H9 (cell line): Measurements from ENCODE around the gene HCRTR2. TPM values are rescaled to one million over a fixed set of nuclear protein-coding genes. Genes with fewer than 3 reads are reported as not detected.

Experiments used
- DNase-seq: peaks from one replicate; pipeline ENCODE4 v3.0.0-alpha.2; 2017
- H2AFZ ChIP-seq: one replicate; pipeline ENCODE4 v1.6.1; 2013; ENCODE audit warnings: mild to moderate bottlenecking, low read length, control low read depth, moderate library complexity
- H2AK5ac ChIP-seq: 2 replicates; pipeline ENCODE4 v1.6.1; 2013; ENCODE audit warnings: low read length, control low read depth, mixed read lengths; ENCODE audit not compliant: insufficient read length
- H2BK120ac ChIP-seq: one replicate; pipeline ENCODE4 v1.6.1; 2013; ENCODE audit warnings: low read depth, mild to moderate bottlenecking, low read length, control low read depth, inconsistent platforms; ENCODE audit not compliant: poor library complexity, severe bottlenecking
- H2BK12ac ChIP-seq: 2 replicates; pipeline ENCODE4 v1.6.1; 2013; ENCODE audit warnings: low read length, control low read depth, mixed read lengths, low read depth; ENCODE audit not compliant: insufficient read length
- H2BK15ac ChIP-seq: 2 replicates; pipeline ENCODE4 v1.6.1; 2013; ENCODE audit warnings: low read depth, low read length, control low read depth
- H2BK20ac ChIP-seq: one replicate; pipeline ENCODE4 v1.6.1; 2013; ENCODE audit warnings: low read depth, mild to moderate bottlenecking, low read length, control low read depth, inconsistent platforms; ENCODE audit not compliant: poor library complexity, severe bottlenecking
- H2BK5ac ChIP-seq: 2 replicates; pipeline ENCODE4 v1.6.1; 2013; ENCODE audit warnings: low read length, control low read depth, mixed read lengths; ENCODE audit not compliant: insufficient read length
- H3K14ac ChIP-seq: 2 replicates; pipeline ENCODE4 v1.6.1; 2013; ENCODE audit warnings: low read length, control low read depth; ENCODE audit not compliant: insufficient read depth
- H3K18ac ChIP-seq: 2 replicates; pipeline ENCODE4 v1.6.1; 2013; ENCODE audit warnings: low read depth, mild to moderate bottlenecking, mixed read lengths, low read length, control low read depth; ENCODE audit not compliant: insufficient read length
- H3K23ac ChIP-seq: 2 replicates; pipeline ENCODE4 v1.6.1; 2013; ENCODE audit warnings: low read length, control low read depth, mixed read lengths, low read depth; ENCODE audit not compliant: insufficient read length
- H3K23me2 ChIP-seq: 2 replicates; pipeline ENCODE4 v1.6.1; 2013; ENCODE audit warnings: low read depth, mild to moderate bottlenecking, mixed read lengths, low read length, control low read depth; ENCODE audit not compliant: insufficient read length, poor library complexity, severe bottlenecking
- H3K27ac ChIP-seq: 2 replicates; pipeline ENCODE4 v1.5.1; 2013; ENCODE audit warnings: low read length, control low read depth, mixed read lengths, low read depth; ENCODE audit not compliant: insufficient read length
- H3K27me3 ChIP-seq: 2 replicates; pipeline ENCODE4 v1.6.1; 2013; ENCODE audit warnings: low read length, control low read depth, inconsistent platforms; ENCODE audit not compliant: insufficient read depth
- H3K4ac ChIP-seq: 2 replicates; pipeline ENCODE4 v1.6.1; 2013; ENCODE audit warnings: low read depth, mild to moderate bottlenecking, control low read depth, inconsistent platforms, low read length, moderate library complexity
- H3K4me1 ChIP-seq: 2 replicates; pipeline ENCODE4 v1.6.1; 2013; ENCODE audit warnings: low read length, control low read depth, inconsistent platforms; ENCODE audit not compliant: insufficient read depth
- H3K4me2 ChIP-seq: 2 replicates; pipeline ENCODE4 v1.6.1; 2013; ENCODE audit warnings: low read length, control low read depth, mixed read lengths; ENCODE audit not compliant: insufficient read length, insufficient read depth
- H3K56ac ChIP-seq: 2 replicates; pipeline ENCODE4 v1.6.1; 2013; ENCODE audit warnings: low read depth, mild to moderate bottlenecking, mixed read lengths, low read length, control low read depth; ENCODE audit not compliant: insufficient read length
- H3K79me1 ChIP-seq: 2 replicates; pipeline ENCODE4 v1.6.1; 2013; ENCODE audit warnings: low read depth, mild to moderate bottlenecking, moderate library complexity, low read length, control low read depth, inconsistent platforms; ENCODE audit not compliant: insufficient read depth, poor library complexity, severe bottlenecking
- H3K79me2 ChIP-seq: 2 replicates; pipeline ENCODE4 v1.6.1; 2013; ENCODE audit warnings: low read length, control low read depth, inconsistent platforms; ENCODE audit not compliant: insufficient read depth
- H3K9ac ChIP-seq: 2 replicates; pipeline ENCODE4 v1.6.1; 2013; ENCODE audit warnings: low read length, control low read depth, mixed read lengths; ENCODE audit not compliant: insufficient read length; ENCODE audit errors: extremely low read depth
- H3K9me3 ChIP-seq: one replicate; pipeline ENCODE4 v1.6.1; 2013; ENCODE audit warnings: low read depth, low read length, inconsistent platforms; ENCODE audit not compliant: control insufficient read depth
- H3T11ph ChIP-seq: one replicate; pipeline ENCODE4 v1.6.1; 2013; ENCODE audit warnings: mild to moderate bottlenecking, low read length, control low read depth, inconsistent platforms
- H4K20me1 ChIP-seq: one replicate; pipeline ENCODE4 v1.6.1; 2013; ENCODE audit not compliant: control insufficient read depth, insufficient read length, insufficient read depth
- H4K5ac ChIP-seq: 2 replicates; pipeline ENCODE4 v1.6.1; 2013; ENCODE audit warnings: low read depth, mild to moderate bottlenecking, mixed read lengths, low read length, control low read depth; ENCODE audit not compliant: insufficient read length
- H4K8ac ChIP-seq: replicated peaks from 2 replicates; pipeline ENCODE4 v1.6.1; 2013; ENCODE audit warnings: low read length, control low read depth, mixed read lengths, low read depth; ENCODE audit not compliant: insufficient read length
- H4K91ac ChIP-seq: 2 replicates; pipeline ENCODE4 v1.6.1; 2013; ENCODE audit warnings: low read depth, mild to moderate bottlenecking, moderate library complexity, mixed read lengths, low read length, control low read depth; ENCODE audit not compliant: insufficient read length
- H3K27ac Mint-ChIP-seq, 3 experiments: 2 replicates in 2 of 3; 3 replicates in 1 of 3; pipeline ENCODE4 v1.8.0; 2020 to 2021; ENCODE audit warnings: mixed read lengths in 3 of 3, mild to moderate bottlenecking in 1 of 3, moderate library complexity in 1 of 3
- H3K27me3 Mint-ChIP-seq: 2 replicates; pipeline ENCODE4 v1.8.0; 2021; ENCODE audit warnings: low read depth, mild to moderate bottlenecking, moderate library complexity, mixed read lengths
- H3K36me3 Mint-ChIP-seq, 3 experiments: 2 replicates in 2 of 3; 3 replicates in 1 of 3; pipeline ENCODE4 v1.8.0; 2020 to 2021; ENCODE audit warnings: low read depth in 3 of 3, mixed read lengths in 3 of 3; ENCODE audit not compliant: insufficient read depth in 1 of 3
- H3K4me1 Mint-ChIP-seq, 2 experiments: 2 replicates each; pipeline ENCODE4 v1.8.0; 2020; ENCODE audit warnings: mixed read lengths in 2 of 2
- H3K4me3 Mint-ChIP-seq, 2 experiments: 2 replicates in 1 of 2; 3 replicates in 1 of 2; pipeline ENCODE4 v1.8.0; 2020 to 2021; ENCODE audit warnings: mild to moderate bottlenecking in 2 of 2, mixed read lengths in 2 of 2, moderate library complexity in 1 of 2
- H3K9me3 Mint-ChIP-seq, 2 experiments: 2 replicates in 1 of 2; 3 replicates in 1 of 2; pipeline ENCODE4 v1.8.0; 2020; ENCODE audit warnings: mild to moderate bottlenecking in 2 of 2, mixed read lengths in 2 of 2, moderate library complexity in 1 of 2
- CTCF ChIP-seq: fragments of 200-600 bp; sonication (generic); conservative IDR thresholded peaks from 3 replicates; pipeline ENCODE4 v1.8.0; 2021; ENCODE audit warnings: antibody characterized with exemption, mild to moderate bottlenecking
- WGBS: extraction: QIAGEN DNeasy Blood & Tissue Kit; methylation state at CpG from one replicate; pipeline ENCODE4 v1.1.7; 2013; ENCODE audit warnings: missing lambda C conversion rate, low lambda C conversion rate, mixed read lengths; ENCODE audit not compliant: insufficient read length; ENCODE audit errors: extremely low coverage; 5-methylcytosine and 5-hydroxymethylcytosine counted together
- total RNA-seq: library from RNA; stranded (reverse); gene quantifications from 2 replicates; pipeline ENCODE4 v1.2.1, GENCODE V29; 2021

Gene HCRTR2
- total RNA-seq, 1 experiment from 2014 or later, result not detected

- Histone ChIP-seq H2BK15ac (no peak overlapping the region), H4K5ac (no peak overlapping the region), H3T11ph (no peak overlapping the region), H2BK20ac (no peak overlapping the region), H3K18ac (no peak overlapping the region), H2BK5ac (no peak overlapping the region), H3K56ac (no peak overlapping the region), H3K79me2 (no peaks in the 10 kb centered on the region), H2BK12ac (no peak overlapping the region), H3K23ac (no peak overlapping the region), H3K27me3 (no peaks in the 10 kb centered on the region), H3K27ac (no peak overlapping the region), H3K79me1 (no peaks in the 10 kb centered on the region), H3K4me2 (no peak overlapping the region), H2AFZ (no peak overlapping the region), H2AK5ac (no peak overlapping the region), H4K20me1 (no peaks in the 10 kb centered on the region), H3K14ac (no peak overlapping the region), H2BK120ac (no peak overlapping the region), H3K9me3 (no peaks in the 10 kb centered on the region), H4K91ac (no peak overlapping the region), H3K9ac (no peak overlapping the region), H3K23me2 (no peaks in the 10 kb centered on the region), H3K4me1 (no peaks in the 10 kb centered on the region), H4K8ac (no peak overlapping the region), H3K4ac (no peak overlapping the region)
- H3K27me3 Mint-ChIP-seq, result no peaks in the 10 kb centered on the region
- H3K4me1 Mint-ChIP-seq, result peaks cover 9 to 11% of the 10 kb centered on the region in 2 experiments
- no peak overlapping the region for H3K27ac Mint-ChIP-seq
- no peak for TF ChIP-seq CTCF
- no peak for DNase-seq
- no peaks in the 10 kb centered on the region for H3K9me3 Mint-ChIP-seq
- H3K4me3 Mint-ChIP-seq, result no peak overlapping the region
- no CpG with 5 or more reads among the region's 2 CpGs for WGBS
- no peaks in the 10 kb centered on the region; a peak in 2 of 7 replicates for H3K36me3 Mint-ChIP-seq
Observed at GRCh38 chr6:55142610-55143009, 31.7 kb upstream of the HCRTR2 start.
